Stomach (tissue), 4 donors: ENCODE results near the gene POMGNT2.

ENCODE experiments used
- CTCF ChIP-seq, 7 experiments: fragments of 450-650 bp in 4 of 7; fragments of 200-600 bp in 3 of 7; sonication (generic) in 3 of 7; IDR thresholded peaks; one replicate each; pipeline ENCODE4 v1.5.1; 2016 to 2019; ENCODE audit warnings: antibody characterized with exemption in 7 of 7, control low read depth in 2 of 7, mild to moderate bottlenecking in 1 of 7
- EP300 ChIP-seq: sonication (generic); formaldehyde crosslinking; IDR thresholded peaks from one replicate; pipeline ENCODE4 v1.6.1; 2017; ENCODE audit warnings: antibody characterized with exemption
- POLR2A ChIP-seq, 4 donors: fragments of 450-650 bp; IDR thresholded peaks; one replicate each; pipeline ENCODE4 v1.6.1; 2016; ENCODE audit warnings: antibody characterized with exemption in 4 of 4, control low read depth in 2 of 4, mild to moderate bottlenecking in 1 of 4, moderate library complexity in 1 of 4
- POLR2AphosphoS5 ChIP-seq, 3 donors: sonication (generic); formaldehyde crosslinking; IDR thresholded peaks; one replicate each; pipeline ENCODE4 v1.6.1; 2016; ENCODE audit warnings: antibody characterized with exemption in 3 of 3

GRCh38 chr3:43055393-43055792 is 50.5 kb downstream of the POMGNT2 start:
- TF ChIP-seq CTCF (IDR thresholded peaks at IDR 0.05) = no peak
- no peak for TF ChIP-seq EP300
- no peak for TF ChIP-seq POLR2A (IDR thresholded peaks at IDR 0.05)
- TF ChIP-seq POLR2AphosphoS5 (IDR thresholded peaks at IDR 0.05) = no peak
